AG04449 (cell line): ENCODE measurements around the gene C2orf15.

Source experiments
- CTCF ChIA-PET: fragments of 350-600 bp; formaldehyde crosslinking; extraction: SDS; loops from one replicate; lab custom pipeline; 2021; ENCODE audit warnings: antibody characterized with exemption; lab: Yijun Ruan, JAX
- POLR2A ChIA-PET: fragments of 400-600, 350-600 bp; formaldehyde crosslinking; extraction: SDS; loops from one replicate; lab custom pipeline; 2020; ENCODE audit warnings: antibody characterized with exemption, inconsistent platforms; lab: Yijun Ruan, JAX
- DNase-seq: peaks from one replicate; pipeline ENCODE4 v3.0.0-alpha.2; 2010; ENCODE audit warnings: low read depth, low spot score
- H3K4me3 ChIP-seq: 2 replicates; pipeline ENCODE4 v1.5.1; 2011; ENCODE audit warnings: low read depth, mild to moderate bottlenecking, control low read depth, low read length
- TF ChIP-seq, protein P1 (sequence below): IDR thresholded peaks from one replicate; pipeline ENCODE4 v1.5.1; 2011; ENCODE audit warnings: mild to moderate bottlenecking, moderate library complexity, low read length, control low read depth, inconsistent platforms; ENCODE audit not compliant: insufficient read depth; ENCODE audit errors: missing control alignments

The C2orf15 gene

DNA sequence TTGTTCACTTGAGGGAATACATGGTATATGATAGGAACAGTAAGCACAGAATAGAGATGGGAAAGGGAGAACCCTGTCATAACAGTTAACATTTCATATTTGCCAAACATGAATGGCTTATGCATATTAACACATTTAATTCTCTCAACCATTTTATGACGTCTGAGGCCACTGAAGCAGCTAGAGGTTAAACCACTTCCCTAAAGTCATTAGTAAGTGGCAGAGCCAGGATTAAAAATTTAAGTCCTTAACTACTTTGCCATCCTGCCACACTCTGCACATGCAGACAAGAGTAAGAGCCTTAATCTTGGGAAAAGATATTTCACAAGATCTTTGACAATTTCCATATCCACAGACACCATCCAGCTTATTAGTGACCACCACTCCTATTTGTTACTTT is 15.4 kb downstream of the C2orf15 start:
- TF ChIP-seq, protein P1, sequence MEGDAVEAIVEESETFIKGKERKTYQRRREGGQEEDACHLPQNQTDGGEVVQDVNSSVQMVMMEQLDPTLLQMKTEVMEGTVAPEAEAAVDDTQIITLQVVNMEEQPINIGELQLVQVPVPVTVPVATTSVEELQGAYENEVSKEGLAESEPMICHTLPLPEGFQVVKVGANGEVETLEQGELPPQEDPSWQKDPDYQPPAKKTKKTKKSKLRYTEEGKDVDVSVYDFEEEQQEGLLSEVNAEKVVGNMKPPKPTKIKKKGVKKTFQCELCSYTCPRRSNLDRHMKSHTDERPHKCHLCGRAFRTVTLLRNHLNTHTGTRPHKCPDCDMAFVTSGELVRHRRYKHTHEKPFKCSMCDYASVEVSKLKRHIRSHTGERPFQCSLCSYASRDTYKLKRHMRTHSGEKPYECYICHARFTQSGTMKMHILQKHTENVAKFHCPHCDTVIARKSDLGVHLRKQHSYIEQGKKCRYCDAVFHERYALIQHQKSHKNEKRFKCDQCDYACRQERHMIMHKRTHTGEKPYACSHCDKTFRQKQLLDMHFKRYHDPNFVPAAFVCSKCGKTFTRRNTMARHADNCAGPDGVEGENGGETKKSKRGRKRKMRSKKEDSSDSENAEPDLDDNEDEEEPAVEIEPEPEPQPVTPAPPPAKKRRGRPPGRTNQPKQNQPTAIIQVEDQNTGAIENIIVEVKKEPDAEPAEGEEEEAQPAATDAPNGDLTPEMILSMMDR, result no peak
- ChIA-PET POLR2A (no interaction called here), CTCF (interaction anchor here (0.7 kb wide), 1 partner anchor 180 kb away, joined by 3 read pairs; the partner anchor contains the start of gene EIF5B)
- H3K4me3 ChIP-seq, result no peak overlapping the region
- DNase-seq, result no peak

DNA sequence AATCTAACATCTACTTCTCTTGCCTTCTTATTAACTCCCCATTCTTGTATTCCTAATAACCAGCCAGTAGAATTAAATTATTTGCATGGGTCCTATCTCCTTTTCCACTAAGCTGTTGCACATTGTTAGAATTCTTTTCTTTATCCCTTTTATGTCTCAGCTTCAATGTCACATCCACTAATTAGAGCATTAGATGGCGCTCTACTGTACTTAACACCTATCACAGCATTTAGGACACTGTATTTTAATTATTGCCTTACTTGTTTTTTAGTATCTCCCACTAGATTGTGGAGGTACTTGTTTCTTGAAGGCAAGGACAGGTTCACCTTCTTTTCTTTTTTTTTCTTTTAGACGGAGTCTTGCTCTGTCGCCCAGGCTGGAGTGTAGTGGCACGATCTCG is 17.1 kb downstream of the C2orf15 start:
- H3K4me3 ChIP-seq, result no peak overlapping the region
- DNase-seq, result no peak
- POLR2A ChIA-PET, result no interaction called here
- TF ChIP-seq, protein P1, result no peak
- CTCF ChIA-PET, result no interaction called here

DNA sequence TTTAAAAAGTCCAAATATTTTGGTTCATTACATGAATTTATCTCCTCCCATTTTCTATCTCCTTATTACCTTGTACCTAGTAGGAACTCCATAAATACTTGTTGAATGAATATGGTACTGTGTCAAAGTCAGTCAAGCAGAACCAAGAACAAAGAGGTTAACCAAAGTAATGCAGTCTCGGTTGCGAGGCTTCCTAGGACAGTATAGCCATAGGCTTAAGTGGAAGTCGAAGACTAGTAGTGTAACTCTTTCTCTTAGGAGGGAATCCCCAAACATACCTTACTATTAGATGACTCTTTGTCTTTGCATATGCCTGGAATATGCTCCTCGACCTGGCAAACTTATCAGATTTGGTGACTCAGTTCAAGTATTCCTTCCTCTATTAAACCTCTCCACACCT is 18.1 kb downstream of the C2orf15 start:
- ChIA-PET POLR2A (no interaction called here), CTCF (no interaction called here)
- no peak for DNase-seq

DNA sequence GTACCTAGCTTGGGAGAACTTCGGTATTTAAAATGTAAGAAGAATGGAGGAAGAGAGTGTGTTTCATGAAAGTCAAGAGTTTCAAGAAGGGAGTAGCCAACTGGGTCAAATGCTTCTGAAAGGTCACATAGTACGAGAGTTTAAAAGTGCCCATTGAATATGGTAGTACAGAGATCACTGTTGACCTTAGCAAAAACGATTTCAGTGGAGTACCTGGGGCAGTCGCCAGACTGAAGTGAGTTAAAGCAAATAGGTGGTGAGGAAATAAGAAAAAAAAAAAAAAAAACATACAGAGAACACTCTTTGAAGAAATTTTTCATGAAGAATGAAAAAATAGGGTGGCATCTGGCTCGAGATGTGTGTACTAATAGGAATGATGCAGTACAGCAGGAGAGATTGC is 24.7 kb downstream of the C2orf15 start:
- TF ChIP-seq, protein P1, result no peak
- no peak for DNase-seq
- POLR2A ChIA-PET, result interaction anchor here (0.7 kb wide), 1 partner anchor 11 kb away, joined by 3 read pairs; the partner anchor contains the start of genes LIPT1 and TSGA10
- H3K4me3 ChIP-seq, result no peak overlapping the region
- CTCF ChIA-PET, result interaction anchor here (0.7 to 1.7 kb wide), 2 partner anchors 14 to 1094 kb away, joined by 3 to 4 read pairs; partner anchors contain the start of gene MITD1

More for the DNA sequence above, 18.1 kb downstream of the C2orf15 start:
- TF ChIP-seq, protein P1, result no peak
- H3K4me3 ChIP-seq, result no peak overlapping the region

DNA sequence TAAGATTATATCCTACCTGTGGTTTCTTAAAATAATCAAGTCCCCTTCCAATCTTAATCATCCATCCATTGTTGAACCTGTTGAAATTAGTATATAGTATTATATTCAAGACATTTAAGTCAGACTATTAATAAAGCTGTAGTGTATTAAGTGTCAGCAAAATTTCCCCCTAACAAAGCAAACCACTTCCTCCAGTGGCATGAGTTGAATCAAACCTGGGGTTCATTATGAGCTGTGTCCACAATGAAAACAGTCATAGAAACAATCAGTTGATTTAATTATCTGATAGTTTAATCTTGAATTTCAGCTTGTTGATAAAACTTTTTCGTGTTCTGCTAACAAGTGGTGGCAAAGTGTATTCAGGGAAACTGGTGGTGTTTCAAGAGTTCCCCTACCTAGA is 28.0 kb downstream of the C2orf15 start:
- TF ChIP-seq, protein P1, result no peak
- DNase-seq, result no peak
- ChIA-PET CTCF (interaction anchor here (0.9 kb wide), 1 partner anchor 11 kb away, joined by 4 read pairs; the partner anchor contains the start of gene MITD1), POLR2A (no interaction called here)
- H3K4me3 ChIP-seq, result no peak overlapping the region

DNA sequence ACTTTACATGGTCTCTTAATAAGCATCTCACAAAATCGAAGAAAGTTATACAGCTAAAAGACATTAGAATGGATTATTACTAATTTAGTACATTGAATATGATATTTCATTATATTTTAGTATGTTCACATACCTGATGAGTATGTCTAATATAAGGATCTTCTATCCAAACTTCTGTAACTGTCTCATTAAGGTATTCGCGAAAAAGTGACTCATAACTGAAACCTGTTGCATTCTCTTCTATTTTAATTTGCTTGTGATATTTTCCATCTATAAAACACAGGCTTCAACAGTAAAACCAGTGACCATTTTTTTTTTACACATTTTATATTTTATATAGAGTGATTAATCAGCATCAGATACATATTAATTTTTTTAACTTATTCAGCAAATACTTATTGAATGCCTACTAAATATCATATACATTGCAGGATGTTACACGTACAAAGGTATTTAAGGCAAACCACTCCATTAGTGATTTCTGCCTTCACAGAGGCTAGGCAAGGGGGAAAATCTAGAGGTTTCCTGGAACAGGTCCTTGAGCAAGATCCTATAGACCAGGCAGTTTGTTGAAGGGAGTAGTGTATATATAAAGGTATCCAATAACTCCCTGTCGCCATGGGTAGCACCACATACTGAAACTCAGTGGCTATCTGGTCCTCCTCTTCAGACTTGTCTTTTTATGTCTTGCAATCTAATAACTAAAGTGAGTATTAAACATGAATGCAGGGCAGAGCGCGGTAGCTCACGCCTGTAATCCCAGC is 30.1 kb downstream of the C2orf15 start:
- no peak overlapping the region for H3K4me3 ChIP-seq
- DNase-seq, result no peak
- TF ChIP-seq, protein P1, result no peak
- POLR2A ChIA-PET, result no interaction called here
- CTCF ChIA-PET, result no interaction called here
